Stimulated activated CD8-positive, alpha-beta memory T cell treated with anti-CD3 and anti-CD28 coated beads, Interleukin-2, amount 100 ng/mL, for 1 hour (primary cell): ENCODE data around the gene SYT11.
A peak's percentile ranks its signal among the peaks of the same experiment; 100 is the strongest.
"Not testable (repeated sequence)": the region's sequence is repeated elsewhere in the genome, so short reads cannot be mapped to it uniquely, and the experiment has no call there.

ENCODE experiments used
- DNase-seq, 2 donors: peaks; one replicate each; pipeline ENCODE4 v3.0.0-alpha.2; 2020; ENCODE audit warnings: low read depth in 2 of 2

SYT11 gene, protein sequence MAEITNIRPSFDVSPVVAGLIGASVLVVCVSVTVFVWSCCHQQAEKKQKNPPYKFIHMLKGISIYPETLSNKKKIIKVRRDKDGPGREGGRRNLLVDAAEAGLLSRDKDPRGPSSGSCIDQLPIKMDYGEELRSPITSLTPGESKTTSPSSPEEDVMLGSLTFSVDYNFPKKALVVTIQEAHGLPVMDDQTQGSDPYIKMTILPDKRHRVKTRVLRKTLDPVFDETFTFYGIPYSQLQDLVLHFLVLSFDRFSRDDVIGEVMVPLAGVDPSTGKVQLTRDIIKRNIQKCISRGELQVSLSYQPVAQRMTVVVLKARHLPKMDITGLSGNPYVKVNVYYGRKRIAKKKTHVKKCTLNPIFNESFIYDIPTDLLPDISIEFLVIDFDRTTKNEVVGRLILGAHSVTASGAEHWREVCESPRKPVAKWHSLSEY

DNA sequence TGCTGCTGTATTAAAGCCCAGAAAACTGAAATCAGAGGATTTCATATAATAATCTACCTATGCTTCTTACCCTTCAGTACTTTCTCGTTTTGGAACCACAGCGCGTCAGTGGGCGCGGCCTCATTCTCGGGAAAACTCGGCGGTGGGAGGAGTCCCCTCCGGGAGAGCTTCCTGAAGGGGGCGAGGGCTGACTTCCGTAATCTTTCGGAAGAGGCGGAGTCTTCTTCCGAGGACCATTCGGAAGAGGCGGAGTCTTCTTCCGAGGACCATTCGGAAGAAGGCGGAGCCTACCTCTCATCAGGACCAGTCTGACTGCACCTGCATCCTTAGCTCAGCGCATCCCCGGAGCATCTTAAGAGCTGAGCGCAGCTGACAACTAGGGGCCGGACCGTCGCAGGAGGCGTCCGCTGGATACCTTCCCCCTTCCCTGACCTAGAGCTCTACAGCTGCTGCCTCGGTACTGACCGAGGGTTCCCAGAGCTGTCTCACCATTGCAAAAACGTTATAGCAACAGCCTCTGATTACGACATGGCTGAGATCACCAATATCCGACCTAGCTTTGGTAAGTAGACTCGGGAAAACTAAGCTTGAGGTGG lies at the start of gene SYT11:
SYT11 (plus strand) TSS at position 334 of the 596 bp plus-strand sequence; CDS start at position 529, 195 bp downstream.
- DNase-seq = peak; percentile 83 to 88

DNA sequence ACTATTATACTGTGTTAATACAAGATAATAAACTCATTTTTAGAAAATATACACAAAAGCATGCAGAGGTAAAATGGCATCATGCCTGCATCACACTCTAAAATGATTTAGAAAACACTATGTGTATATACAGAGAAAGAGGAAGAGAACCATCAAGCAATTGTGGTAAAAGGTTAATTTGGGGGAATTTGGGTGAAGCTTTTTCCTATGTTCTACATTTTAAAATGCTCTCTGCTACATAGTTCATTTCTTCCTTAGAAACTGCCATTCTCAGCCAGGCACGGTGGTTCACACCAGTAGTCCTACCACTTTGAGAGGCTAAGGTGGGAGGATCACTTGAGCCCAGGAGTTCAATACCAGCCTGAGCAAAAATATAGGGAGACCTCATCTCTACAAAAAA lies 46.5 kb upstream of the SYT11 start:
- no peak for DNase-seq

DNA sequence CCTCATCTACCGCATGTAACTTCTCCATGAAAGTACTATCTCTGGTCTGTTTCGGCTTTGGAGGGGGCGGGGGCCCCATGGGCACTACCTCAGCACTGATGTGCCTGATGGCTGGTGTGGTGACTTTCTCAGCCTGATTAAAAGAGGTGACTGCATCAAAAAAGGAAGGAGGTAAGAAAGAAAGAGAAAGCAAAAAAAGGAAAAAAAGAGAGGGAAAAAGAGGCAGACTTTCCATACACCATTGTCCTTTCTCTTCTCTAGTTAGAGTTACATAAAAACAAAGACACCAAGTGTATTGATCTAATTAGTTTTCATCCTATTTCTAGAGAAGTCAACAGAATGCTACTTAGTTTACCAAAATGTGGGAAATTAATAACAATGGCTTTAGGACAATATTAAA lies 45.7 kb upstream of the SYT11 start:
- DNase-seq = no peak

DNA sequence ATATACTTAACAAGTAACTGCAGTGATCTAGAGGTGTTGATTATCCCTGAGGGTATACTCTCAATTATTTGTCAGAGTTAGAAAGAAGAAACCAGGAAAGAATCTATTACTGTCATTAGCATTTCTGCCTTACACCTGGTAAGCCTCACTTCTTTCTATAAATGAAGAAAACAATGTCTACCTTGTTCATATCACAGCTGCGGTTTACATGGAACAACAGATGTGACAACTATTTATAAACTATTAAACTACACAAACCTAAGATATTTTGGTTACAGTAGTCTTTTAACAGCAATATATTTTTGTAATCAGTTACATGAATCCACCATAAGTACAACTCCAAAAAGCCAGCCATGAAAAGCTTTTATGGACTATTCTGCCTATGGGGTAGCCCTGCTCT lies 43.0 kb upstream of the SYT11 start:
- no peak for DNase-seq

DNA sequence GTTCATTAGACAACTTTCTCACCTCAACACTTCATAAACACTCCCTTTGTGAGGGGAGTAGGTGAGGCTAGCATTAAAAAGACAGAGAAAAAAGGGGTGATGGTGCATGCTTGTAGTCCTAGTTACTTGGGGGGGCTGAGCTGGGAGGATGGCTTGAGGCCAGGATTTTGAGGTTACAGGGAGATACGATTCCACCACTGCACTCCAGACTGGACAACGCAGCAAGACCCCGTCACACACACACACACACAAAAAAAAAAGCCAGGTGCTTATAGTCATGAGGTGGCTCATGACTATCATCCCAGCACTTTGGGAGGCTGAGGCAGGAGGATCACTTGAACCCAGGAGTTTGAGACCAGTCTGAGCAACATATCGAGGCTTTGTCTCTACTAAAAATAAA lies 31.9 kb upstream of the SYT11 start:
- no peak for DNase-seq

DNA sequence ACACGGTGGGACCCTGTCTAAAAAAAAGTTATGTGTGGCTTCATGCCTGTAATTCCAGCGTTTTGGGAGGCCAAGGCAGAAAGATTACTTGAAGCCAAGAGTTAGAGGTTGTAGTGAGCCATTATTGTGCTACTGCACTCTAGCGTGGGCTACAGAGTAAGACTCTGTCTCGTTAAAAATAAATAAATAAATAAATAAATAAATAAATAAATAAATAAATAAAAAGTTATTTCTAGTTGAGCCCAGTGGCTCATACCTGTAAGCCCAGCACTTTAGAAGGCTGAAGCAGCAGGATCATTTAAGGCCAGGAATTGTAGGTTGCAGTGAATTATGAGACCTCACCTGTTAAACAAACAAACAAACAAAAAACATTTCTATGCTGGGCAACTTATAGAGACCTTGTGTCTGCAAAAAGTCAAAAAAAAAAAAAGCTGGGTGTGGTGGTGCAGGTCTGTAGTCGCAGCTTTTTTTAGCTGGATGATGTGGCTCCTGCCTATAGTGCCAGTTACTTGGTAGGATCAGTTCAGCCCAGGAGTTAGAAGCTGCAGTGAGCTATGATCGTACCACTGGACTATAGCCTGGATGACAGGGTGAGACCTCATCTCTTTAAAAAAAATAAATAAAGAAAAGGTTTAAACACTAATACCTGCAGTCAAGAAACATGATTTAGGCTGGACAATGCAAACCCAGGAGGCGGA lies 27.9 kb upstream of the SYT11 start:
- DNase-seq = no peak

DNA sequence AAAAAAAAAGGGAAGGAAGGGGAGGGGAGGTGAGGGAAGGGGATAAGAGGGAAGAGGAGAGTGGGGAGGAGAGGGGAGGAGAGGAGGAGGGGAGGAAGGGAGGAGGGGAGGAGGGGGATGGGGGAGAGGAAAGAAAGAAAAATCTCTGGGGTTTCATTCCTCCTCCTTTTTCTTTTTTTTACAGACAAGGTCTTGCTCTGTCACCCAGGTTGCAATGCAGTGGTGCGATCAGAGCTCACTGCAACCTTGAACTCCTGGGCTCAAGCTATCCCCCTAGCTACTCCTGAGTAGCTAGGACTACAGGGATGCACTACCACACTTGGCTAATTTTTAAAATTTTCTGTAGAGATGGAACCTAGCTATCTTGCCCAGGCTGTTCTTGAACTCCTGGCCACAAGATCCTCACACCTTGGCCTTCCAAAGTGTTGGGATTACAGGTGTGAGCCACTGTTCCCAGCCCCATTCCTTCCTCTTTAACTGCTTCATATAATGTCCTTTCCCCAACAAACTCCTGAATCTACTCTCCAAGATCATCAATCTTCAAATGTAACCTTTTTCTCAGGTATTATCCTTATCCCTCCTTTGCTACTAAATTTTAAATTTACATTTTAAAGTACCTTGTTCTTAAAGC lies 25.6 kb upstream of the SYT11 start:
- DNase-seq = no peak

DNA sequence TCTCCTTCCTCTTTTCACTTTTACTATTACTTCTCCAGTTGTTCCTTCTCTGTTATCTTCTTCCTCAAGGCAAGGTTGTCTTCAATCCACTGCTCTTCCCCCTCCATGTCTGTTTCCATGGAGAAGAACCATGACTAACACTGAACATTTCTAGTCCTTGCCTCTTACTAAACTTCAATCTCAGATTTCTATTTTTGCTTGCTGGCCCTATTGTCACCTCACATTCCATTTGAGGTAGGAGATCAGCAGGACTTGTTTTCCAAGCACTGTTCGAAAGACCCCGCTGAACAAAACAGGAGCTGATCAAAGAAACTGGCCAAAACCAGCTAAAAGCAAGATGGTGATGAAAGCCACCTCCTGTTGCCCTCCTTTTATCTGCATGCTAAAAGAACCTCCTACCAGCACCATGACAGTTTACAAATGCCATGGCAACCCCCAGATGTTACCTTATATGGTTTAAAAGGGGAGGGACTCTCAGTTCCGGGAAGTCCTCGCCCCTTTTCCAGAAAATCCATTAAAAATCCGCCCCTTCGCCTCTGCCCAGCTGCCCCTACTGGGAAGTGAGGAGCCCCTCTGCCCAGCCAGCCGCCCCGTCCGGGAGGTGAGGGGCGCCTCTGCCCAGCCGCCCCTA lies 25.0 kb upstream of the SYT11 start:
- no peak for DNase-seq

DNA sequence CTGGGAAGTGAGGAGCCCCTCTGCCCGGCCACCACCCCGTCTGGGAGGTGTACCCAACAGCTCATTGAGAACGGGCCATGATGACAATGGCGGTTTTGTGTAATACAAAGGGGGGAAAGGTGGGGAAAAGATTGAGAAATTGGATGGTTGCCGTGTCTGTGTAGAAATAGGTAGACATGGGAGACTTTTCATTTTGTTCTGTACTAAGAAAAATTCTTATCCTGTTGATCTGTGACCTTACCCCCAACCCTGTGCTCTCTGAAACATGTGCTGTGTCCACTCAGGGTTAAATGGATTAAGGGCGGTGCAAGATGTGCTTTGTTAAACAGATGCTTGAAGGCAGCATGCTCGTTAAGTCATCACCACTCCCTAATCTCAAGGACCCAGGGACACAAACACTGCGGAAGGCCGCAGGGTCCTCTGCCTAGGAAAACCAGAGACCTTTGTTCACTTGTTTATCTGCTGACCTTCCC lies 24.4 kb upstream of the SYT11 start:
- DNase-seq = not testable (repeated sequence)

DNA sequence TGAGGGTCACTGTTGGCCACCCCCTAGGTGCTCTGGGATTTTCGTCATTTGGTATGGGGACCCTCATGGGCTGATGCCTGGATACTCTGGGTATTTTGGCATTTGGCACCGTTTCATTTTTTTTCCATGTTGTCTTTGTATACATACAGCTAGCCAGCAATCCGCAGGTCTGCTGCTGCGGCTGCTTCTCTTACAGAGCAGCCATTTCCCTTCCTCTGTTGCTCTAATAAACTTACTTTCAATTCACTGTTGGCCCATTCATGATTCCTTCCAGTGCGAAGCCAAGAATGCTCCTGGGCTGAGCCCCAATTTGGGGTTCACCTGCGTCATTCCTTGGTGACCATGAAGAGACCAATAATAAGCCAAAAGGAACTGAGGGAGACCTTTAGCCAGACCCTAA lies 23.8 kb upstream of the SYT11 start:
- no peak for DNase-seq

DNA sequence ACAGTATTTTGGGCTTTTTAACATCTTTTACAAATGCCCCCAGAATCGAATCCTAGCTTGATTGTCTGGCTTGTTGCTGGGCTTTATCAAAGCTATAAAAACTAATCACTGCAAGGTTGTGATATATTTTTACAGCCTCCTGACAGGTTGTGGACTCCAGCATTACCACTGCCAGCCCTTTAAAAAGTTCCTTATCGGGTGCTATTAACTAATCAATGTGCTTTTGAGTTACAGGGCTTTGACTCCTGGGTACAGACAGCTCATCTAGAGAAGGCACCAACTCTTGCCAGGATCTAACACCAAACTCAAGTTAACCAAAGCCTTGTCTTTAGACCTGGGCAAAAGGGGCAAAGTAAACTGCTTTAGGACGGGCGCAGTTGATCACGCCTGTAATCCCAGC lies 19.0 kb upstream of the SYT11 start:
- DNase-seq = no peak

DNA sequence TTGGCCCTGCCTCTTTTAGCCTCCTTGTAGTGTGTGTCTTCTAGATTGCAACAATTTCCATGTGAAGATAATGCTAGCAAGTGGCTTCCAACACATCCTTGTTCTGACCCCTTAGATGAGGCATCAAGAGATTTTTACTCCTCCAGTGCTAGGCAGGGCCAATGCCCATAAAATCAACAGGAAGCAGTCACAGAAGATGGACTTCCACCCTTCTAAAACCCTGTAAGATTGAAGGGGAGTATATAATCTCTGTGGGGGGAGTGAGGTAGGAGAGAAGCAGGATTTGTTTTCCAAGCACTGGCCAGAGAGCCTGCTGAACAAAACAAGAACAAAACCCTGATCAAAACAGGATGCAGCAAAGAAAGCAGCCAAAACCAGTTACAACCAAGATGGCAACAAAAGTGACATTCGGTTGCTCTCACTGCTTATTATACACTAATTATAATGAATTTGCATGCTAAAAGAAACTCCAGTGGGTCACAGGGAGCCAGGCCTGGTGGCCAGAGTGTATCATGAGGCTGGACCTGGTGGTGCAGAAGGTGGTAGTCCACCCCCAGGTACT lies 14.4 kb upstream of the SYT11 start:
- no peak for DNase-seq

DNA sequence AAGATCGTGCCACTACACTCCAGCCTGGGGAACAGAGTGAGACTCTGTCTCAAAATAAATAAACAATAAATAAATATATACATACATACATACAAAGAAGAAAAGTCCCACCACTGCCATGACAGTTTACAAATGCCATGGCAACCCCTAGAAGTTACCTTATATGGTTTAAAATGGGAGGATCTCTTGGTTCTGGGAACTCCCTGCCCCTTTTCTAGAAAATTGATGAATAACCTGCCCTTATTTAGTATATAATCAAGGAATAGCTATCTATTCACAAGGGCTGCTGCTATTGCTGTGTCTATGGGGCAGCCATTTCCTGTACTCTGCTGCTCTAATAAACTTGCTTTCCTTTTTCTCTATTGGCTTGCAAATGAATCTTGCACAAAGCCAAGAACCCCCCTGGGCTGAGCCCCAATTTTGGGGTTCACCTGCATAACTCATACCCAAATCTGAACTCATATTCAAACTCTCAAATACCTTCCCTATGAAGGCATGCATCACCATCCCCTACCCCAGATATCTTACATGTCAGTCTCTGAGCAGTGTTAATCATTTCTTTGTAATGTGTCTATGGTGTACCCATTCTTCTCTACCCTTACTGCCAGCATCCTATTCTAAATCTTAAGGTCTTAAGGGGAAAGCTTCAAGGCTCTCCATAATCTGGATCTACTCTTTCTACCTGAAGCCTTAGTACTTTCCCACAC lies 11.4 kb upstream of the SYT11 start:
- no peak for DNase-seq

DNA sequence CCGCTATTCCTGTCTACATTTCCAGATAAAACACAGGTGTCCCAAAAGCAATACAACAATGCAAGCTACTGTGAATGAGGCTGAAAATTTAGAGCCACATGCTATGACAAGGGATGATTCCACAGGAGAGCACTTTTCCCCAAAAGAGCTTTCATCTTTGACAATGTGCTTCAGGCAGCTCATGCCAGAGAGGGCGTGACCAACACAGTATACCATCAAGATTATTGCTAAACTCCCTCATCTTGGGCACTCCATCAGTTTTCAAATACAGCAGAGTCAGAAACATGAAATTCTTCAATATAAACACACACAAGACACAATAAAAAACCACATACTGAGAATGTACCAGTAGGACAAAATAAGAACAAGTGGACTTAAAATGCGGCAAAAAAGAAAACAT lies 9.0 kb upstream of the SYT11 start:
- no peak for DNase-seq

DNA sequence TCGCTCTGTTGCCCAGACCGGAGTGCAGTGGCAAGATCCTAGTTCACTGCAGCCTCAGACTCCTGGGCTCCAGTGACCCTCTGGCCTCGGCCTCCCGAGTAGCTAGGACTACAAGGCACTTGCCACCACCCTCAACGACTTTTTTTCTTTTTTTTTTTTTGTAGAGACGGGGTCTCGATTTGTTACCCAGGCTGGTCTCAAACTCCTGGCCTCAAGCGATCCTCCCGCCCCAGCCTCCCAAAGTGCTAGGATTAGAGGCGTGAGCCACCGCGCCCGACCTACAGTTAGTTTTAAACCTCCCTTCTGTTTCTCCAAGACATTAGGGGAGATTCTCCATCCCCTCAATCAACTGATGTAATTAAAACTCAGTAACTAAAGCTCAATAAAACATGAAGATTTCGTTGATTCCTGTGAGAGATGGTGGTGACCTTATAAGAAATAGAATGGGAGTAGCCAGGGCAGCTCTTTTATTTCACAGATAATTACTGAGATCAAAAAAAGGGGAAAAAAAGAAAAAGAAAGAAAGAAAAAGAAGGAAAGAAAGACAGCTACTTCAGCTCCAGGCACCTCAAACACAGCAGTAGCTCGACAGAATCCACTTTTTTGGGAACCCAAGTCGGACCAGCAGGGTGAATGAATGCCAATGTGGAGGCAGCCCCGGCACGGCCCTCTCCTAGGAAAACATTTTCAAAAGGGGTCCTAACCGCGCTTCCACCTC lies 3.0 kb upstream of the SYT11 start:
- no peak for DNase-seq

DNA sequence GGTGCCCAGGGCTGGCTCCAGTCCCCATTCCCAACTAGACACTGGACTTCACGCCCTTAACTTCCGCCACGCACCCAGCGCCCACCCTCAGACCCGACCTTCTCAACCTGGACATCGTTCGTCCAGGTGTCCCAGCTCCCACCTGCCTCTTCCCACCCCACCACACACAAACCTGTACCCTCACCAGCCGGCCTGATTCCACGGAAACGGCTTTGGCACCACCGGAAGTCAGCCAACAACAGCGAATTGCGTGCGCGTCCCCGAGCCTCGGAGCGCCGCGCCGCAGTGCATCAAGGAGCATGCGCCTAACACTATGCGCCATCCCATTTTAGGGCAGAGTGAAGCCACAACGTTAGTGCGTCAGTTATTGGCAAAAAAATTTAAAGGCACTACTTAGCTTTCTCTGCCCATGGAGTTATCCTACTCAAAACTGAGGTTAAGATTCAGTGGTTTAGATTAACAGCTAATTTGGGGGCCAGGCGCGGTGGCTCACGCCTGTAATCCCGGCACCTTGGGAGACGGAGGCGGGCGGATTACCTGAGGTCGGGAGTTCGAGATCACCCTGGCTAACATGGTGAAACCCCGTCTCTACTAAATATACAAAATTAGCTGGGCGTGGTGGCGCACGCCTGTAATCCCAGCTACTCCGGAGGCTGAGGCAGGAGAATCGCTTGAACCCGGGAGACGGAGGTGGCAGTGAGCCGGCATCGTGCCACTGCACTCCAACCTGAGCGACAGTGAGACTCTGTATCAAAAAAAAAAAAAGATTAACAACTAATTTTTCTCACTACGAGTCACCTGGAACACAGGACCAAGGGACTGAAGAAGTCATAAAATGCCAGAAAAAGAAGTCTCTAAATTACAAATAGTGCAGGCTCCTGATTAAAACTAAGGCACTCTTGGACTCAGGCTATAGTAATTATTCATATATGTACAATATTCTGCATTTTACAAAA lies 2.1 kb upstream of the SYT11 start, which contains the start of gene GON4L:
GON4L (minus strand) TSS at position 240 of the 956 bp plus-strand sequence. CDS start 3,434 bp downstream, outside the sequence.
- peak; percentile 71 to 79 for DNase-seq

DNA sequence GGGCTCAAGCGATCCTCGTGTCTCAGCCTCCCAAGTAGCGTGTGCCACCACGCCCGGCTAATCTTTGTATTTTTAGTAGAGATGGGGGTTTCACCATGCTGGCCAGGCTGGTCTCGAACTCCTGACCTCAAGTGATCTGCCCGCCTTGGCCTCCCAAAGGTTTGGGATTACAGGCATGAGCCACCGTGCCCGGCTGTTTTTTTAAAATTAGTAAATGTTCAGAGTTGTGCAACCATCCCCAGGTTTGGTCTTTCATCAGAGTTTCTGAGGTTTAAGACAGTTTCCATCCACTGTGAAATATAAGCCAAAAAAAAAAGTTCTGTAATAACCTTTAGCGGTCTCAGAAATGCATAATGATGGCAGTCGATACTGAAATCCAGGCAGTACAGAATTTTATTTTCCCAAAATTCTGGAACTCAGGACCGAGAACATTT lies 550 bp upstream of the SYT11 start:
- DNase-seq = no peak
